ENCODE data around the gene TIAM2.

The TIAM2 gene

GRCh38 chr6:154969796-154970195 lies 25.3 kb upstream of the TIAM2 start:
- TF ChIP-seq, protein P1, sequence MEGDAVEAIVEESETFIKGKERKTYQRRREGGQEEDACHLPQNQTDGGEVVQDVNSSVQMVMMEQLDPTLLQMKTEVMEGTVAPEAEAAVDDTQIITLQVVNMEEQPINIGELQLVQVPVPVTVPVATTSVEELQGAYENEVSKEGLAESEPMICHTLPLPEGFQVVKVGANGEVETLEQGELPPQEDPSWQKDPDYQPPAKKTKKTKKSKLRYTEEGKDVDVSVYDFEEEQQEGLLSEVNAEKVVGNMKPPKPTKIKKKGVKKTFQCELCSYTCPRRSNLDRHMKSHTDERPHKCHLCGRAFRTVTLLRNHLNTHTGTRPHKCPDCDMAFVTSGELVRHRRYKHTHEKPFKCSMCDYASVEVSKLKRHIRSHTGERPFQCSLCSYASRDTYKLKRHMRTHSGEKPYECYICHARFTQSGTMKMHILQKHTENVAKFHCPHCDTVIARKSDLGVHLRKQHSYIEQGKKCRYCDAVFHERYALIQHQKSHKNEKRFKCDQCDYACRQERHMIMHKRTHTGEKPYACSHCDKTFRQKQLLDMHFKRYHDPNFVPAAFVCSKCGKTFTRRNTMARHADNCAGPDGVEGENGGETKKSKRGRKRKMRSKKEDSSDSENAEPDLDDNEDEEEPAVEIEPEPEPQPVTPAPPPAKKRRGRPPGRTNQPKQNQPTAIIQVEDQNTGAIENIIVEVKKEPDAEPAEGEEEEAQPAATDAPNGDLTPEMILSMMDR (IDR thresholded peaks at IDR 0.05; ENCODE audit: unreplicated experiment in 3 of 3), result no peak
- Mint-ChIP-seq H3K4me1 (peaks cover 13% of the 10 kb centered on the region), H3K27me3 (ENCODE audit: low read depth) (no peaks in the 10 kb centered on the region), H3K9me3 (no peaks in the 10 kb centered on the region), H3K27ac (peak overlapping the region; percentile 8 to 44 (median 26)), H3K36me3 (ENCODE audit: low read depth) (peaks cover 14% of the 10 kb centered on the region), H3K4me3 (no peak overlapping the region)

- TF ChIP-seq, protein P1 (IDR thresholded peaks at IDR 0.05; ENCODE audit: unreplicated experiment in 3 of 3), result no peak
- H3K4me1 Mint-ChIP-seq, result peaks cover 10% of the 10 kb centered on the region
- no peaks in the 10 kb centered on the region for H3K9me3 Mint-ChIP-seq
Measured at GRCh38 chr6:154974485-154975149, 20.5 kb upstream of the TIAM2 start.

GRCh38 chr6:154977588-154977987 lies 17.5 kb upstream of the TIAM2 start:
- H3K27me3 Mint-ChIP-seq (ENCODE audit: low read depth), result no peaks in the 10 kb centered on the region
- no peak overlapping the region for H3K27ac Mint-ChIP-seq
- no peak overlapping the region for H3K4me3 Mint-ChIP-seq
- H3K9me3 Mint-ChIP-seq, result no peaks in the 10 kb centered on the region
- H3K36me3 Mint-ChIP-seq (ENCODE audit: low read depth), result no peaks in the 10 kb centered on the region
- TF ChIP-seq, protein P1 (IDR thresholded peaks at IDR 0.05; ENCODE audit: unreplicated experiment in 3 of 3), result no peak
- no peaks in the 10 kb centered on the region for H3K4me1 Mint-ChIP-seq

More at GRCh38 chr6:154974485-154975149, 20.5 kb upstream of the TIAM2 start:
- Mint-ChIP-seq H3K36me3 (ENCODE audit: low read depth) (peaks cover 3% of the 10 kb centered on the region), H3K27ac (no peak overlapping the region), H3K27me3 (ENCODE audit: low read depth) (no peaks in the 10 kb centered on the region), H3K4me3 (no peak overlapping the region)

DNA sequence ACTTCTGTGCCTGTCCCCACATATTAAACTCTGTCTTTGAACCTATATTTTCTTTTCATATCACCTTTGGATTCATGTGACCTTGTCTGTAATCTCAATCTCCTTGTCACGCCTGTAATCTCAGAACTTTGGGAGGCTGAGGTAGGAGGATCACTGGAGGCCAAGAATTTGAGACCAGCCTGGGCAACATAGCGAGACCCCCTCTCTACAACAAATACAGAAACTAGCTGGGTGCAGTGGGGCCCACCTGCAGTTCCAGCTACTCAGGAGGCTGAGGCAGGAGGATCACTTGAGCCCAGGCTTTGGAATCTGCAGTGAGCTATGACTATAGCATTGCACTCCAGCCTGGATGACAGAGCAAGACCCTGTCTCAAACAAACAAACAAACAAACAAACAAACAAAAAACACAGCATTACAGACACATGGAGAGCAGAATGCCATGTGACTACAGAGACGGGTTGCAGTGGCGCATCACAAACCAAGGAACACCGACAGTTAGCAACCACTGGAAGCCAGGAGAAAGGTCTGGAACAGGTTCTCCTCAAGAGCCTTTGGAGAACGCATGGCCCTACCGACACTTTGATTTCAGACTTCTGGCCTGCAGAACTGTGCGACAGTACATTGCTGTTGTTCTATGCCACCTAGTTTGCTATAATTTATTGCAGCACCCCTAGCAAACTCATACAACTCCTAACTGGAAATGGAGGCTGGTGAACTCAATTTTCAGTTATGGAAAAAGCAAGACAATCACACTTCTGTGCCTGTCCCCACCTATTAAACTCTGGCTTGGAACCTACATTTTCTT lies 14.6 kb upstream of the TIAM2 start:
- TF ChIP-seq, protein P1 (IDR thresholded peaks at IDR 0.05; ENCODE audit: unreplicated experiment in 3 of 3), result no peak
- Mint-ChIP-seq H3K27me3 (ENCODE audit: low read depth) (no peaks in the 10 kb centered on the region), H3K4me1 (no peaks in the 10 kb centered on the region), H3K27ac (peak overlapping the region in 2 of 3 experiments; percentile 42 to 87), H3K4me3 (no peak overlapping the region), H3K9me3 (no peaks in the 10 kb centered on the region), H3K36me3 (ENCODE audit: low read depth) (no peaks in the 10 kb centered on the region)

GRCh38 chr6:154981079-154981870 lies 13.8 kb upstream of the TIAM2 start:
- H3K27ac Mint-ChIP-seq, result peak overlapping the region in 2 of 3 experiments; percentile 42 to 87
- H3K36me3 Mint-ChIP-seq (ENCODE audit: low read depth), result no peaks in the 10 kb centered on the region
- no peak overlapping the region for H3K4me3 Mint-ChIP-seq
- H3K27me3 Mint-ChIP-seq (ENCODE audit: low read depth), result no peaks in the 10 kb centered on the region
- H3K9me3 Mint-ChIP-seq, result no peaks in the 10 kb centered on the region
- TF ChIP-seq, protein P1 (IDR thresholded peaks at IDR 0.05; ENCODE audit: unreplicated experiment in 3 of 3), result no peak
- H3K4me1 Mint-ChIP-seq, result no peaks in the 10 kb centered on the region
